Activated naive CD8-positive, alpha-beta T cell treated with anti-CD3 and anti-CD28 coated beads, Interleukin-2, amount 50 U/mL, for 16 hours (primary cell): ENCODE data around the gene PLEKHO2.
"Not testable (repeated sequence)": the region's sequence is repeated elsewhere in the genome, so short reads cannot be mapped to it uniquely, and the experiment has no call there.

Source experiments
- DNase-seq: peaks from one replicate; pipeline ENCODE4 v3.0.0-alpha.2; 2020; ENCODE audit warnings: low read depth, low spot score

PLEKHO2 gene

GRCh38 chr15:64841344-64842095, at the start of gene PLEKHO2:
TSS of gene PLEKHO2 (plus strand) at chr15:64841915. CDS start at chr15:64842017, 102 bp downstream.
- DNase-seq, result peak; percentile 54

GRCh38 chr15:64792282-64792681, 49.4 kb upstream of the PLEKHO2 start:
- DNase-seq, result no peak

- DNase-seq, result not testable (repeated sequence)
Observed at GRCh38 chr15:64795299-64795698, 46.4 kb upstream of the PLEKHO2 start.

GRCh38 chr15:64795921-64796320, 45.8 kb upstream of the PLEKHO2 start:
- not testable (repeated sequence) for DNase-seq

- not testable (repeated sequence) for DNase-seq
Observed at GRCh38 chr15:64798905-64799304, 42.8 kb upstream of the PLEKHO2 start.

- DNase-seq, result no peak
Observed at GRCh38 chr15:64800476-64800875, 41.2 kb upstream of the PLEKHO2 start.

GRCh38 chr15:64803526-64803925, 38.2 kb upstream of the PLEKHO2 start:
- DNase-seq, result no peak

GRCh38 chr15:64804619-64805018, 37.1 kb upstream of the PLEKHO2 start:
- no peak for DNase-seq

GRCh38 chr15:64806509-64806908, 35.2 kb upstream of the PLEKHO2 start:
- DNase-seq, result no peak

GRCh38 chr15:64807051-64807749, 34.5 kb upstream of the PLEKHO2 start:
- DNase-seq, result no peak

- DNase-seq, result no peak
Observed at GRCh38 chr15:64807751-64808222, 33.9 kb upstream of the PLEKHO2 start.

GRCh38 chr15:64808785-64809453, 32.8 kb upstream of the PLEKHO2 start:
- no peak for DNase-seq

- peak; percentile 32 for DNase-seq
Observed at GRCh38 chr15:64809649-64810496, 31.8 kb upstream of the PLEKHO2 start.

GRCh38 chr15:64810497-64811326, 31.0 kb upstream of the PLEKHO2 start:
- DNase-seq, result no peak

- no peak for DNase-seq
Observed at GRCh38 chr15:64813075-64813474, 28.6 kb upstream of the PLEKHO2 start.

GRCh38 chr15:64814283-64814682, 27.4 kb upstream of the PLEKHO2 start:
- DNase-seq, result not testable (repeated sequence)

GRCh38 chr15:64814965-64815364, 26.8 kb upstream of the PLEKHO2 start:
- not testable (repeated sequence) for DNase-seq

- DNase-seq, result no peak
Observed at GRCh38 chr15:64816452-64816851, 25.3 kb upstream of the PLEKHO2 start.

- DNase-seq, result no peak
Observed at GRCh38 chr15:64824929-64825430, 16.7 kb upstream of the PLEKHO2 start.
